AG04450 (cell line): ENCODE data around the gene GRIA1. TPM values are rescaled to one million over a fixed set of nuclear protein-coding genes. Genes with fewer than 3 reads are reported as not detected.

ENCODE experiments used
- CTCF ChIA-PET: fragments of 300-600, 350-600 bp; formaldehyde crosslinking; extraction: SDS; loops from one replicate; lab custom pipeline; 2022; ENCODE audit warnings: antibody characterized with exemption, inconsistent platforms; lab: Charles Lee
- POLR2A ChIA-PET: fragments of 350-600 bp; formaldehyde crosslinking; extraction: SDS; loops from one replicate; lab custom pipeline; 2021; ENCODE audit warnings: antibody characterized with exemption, inconsistent platforms; lab: Yijun Ruan, JAX
- DNase-seq: peaks from one replicate; pipeline ENCODE4 v3.0.0-alpha.2; 2011; ENCODE audit warnings: low read depth, low spot score
- H3K27ac ChIP-seq: one replicate; pipeline ENCODE4 v1.5.1; 2012; ENCODE audit warnings: low read depth, low read length, control low read depth
- H3K27me3 ChIP-seq: one replicate; pipeline ENCODE4 v1.6.0; 2012; ENCODE audit warnings: low read length; ENCODE audit not compliant: control insufficient read depth, insufficient read depth
- H3K4me3 ChIP-seq: 2 replicates; pipeline ENCODE4 v1.5.1; 2011; ENCODE audit warnings: mild to moderate bottlenecking, low read depth, low read length, control low read depth
- H3K9me3 ChIP-seq: 2 replicates; pipeline ENCODE4 v1.5.1; 2012; ENCODE audit warnings: low read length; ENCODE audit not compliant: control insufficient read depth, insufficient read depth
- CTCF ChIP-seq: IDR thresholded peaks from 2 replicates; pipeline ENCODE4 v1.5.1; 2011; ENCODE audit warnings: low read depth, low read length, control low read depth, inconsistent platforms
- polyA plus RNA-seq: library from polyadenylated mRNA; depleted of rRNA; stranded (reverse); fragments of >200 nt; gene quantifications from 2 replicates; pipeline ENCODE4 v1.2.3, GENCODE V29; 2011

Gene GRIA1
- polyA plus RNA-seq, 1 experiment: 0.42 TPM

DNA sequence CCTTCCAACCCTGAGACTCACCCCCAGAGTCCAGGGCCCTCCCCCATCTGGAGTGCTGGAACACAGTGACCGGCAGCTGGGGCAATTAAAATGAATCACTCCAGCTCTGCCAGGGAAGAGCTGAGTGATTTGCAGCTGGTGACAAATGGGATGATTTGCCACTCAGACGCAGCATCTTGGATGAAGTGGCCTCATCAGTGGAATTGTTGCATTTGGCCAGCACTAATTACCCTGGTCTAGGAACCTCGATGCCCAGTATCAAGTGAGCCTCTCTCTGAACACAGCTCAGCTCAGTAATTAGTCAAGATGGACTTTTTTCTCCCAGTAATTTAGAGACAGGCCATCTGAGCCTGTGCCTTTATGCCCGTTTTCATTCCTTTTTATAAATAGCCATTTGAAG, 259.5 kb downstream of the GRIA1 start:
- ChIA-PET CTCF (no interaction called here), POLR2A (no interaction called here)
- no peak overlapping the region for H3K27ac ChIP-seq
- no peak overlapping the region for H3K4me3 ChIP-seq
- DNase-seq: no peak
- no peaks in the 10 kb centered on the region for H3K27me3 ChIP-seq
- no peak for TF ChIP-seq CTCF
- no peaks in the 10 kb centered on the region for H3K9me3 ChIP-seq

GRCh38 chr5:153751251-153751650, 260.8 kb downstream of the GRIA1 start:
- POLR2A ChIA-PET: no interaction called here
- CTCF ChIA-PET: no interaction called here
- no peaks in the 10 kb centered on the region for H3K9me3 ChIP-seq
- DNase-seq: no peak
- TF ChIP-seq CTCF: no peak
- no peaks in the 10 kb centered on the region for H3K27me3 ChIP-seq
- no peak overlapping the region for H3K27ac ChIP-seq
- no peak overlapping the region for H3K4me3 ChIP-seq

- TF ChIP-seq CTCF: no peak
- ChIA-PET POLR2A (no interaction called here), CTCF (no interaction called here)
- H3K9me3 ChIP-seq: no peaks in the 10 kb centered on the region
- H3K27ac ChIP-seq: no peak overlapping the region
- no peak overlapping the region for H3K4me3 ChIP-seq
- H3K27me3 ChIP-seq: no peaks in the 10 kb centered on the region
- DNase-seq: no peak
These were observed 262.4 kb downstream of the GRIA1 start for GRCh38 chr5:153752890-153753289.

- no peak overlapping the region for H3K4me3 ChIP-seq
- H3K27ac ChIP-seq: no peak overlapping the region
- DNase-seq: no peak
- H3K9me3 ChIP-seq: no peaks in the 10 kb centered on the region
- H3K27me3 ChIP-seq: no peaks in the 10 kb centered on the region
- ChIA-PET CTCF (no interaction called here), POLR2A (no interaction called here)
- TF ChIP-seq CTCF: no peak
These were observed 263.4 kb downstream of the GRIA1 start for GRCh38 chr5:153753645-153754432.

- POLR2A ChIA-PET: no interaction called here
- Histone ChIP-seq H3K4me3 (no peak overlapping the region), H3K9me3 (no peaks in the 10 kb centered on the region), H3K27ac (no peak overlapping the region), H3K27me3 (no peaks in the 10 kb centered on the region)
- no peak for DNase-seq
- CTCF ChIA-PET: interaction anchor here (2.2 kb wide), 1 partner anchor 209 kb away, joined by 10 read pairs; no protein-coding TSS in a partner anchor
- no peak for TF ChIP-seq CTCF
These were observed 265.5 kb downstream of the GRIA1 start for GRCh38 chr5:153755913-153756500.
